Measurements from ENCODE around the gene PARVB.
"Not testable (repeated sequence)": the region's sequence is repeated elsewhere in the genome, so short reads cannot be mapped to it uniquely, and the experiment has no call there.

The PARVB gene

GRCh38 chr22:44091021-44091721 is 67.1 kb downstream of the PARVB start:
- no peak for DNase-seq

GRCh38 chr22:44091751-44092150 is 67.6 kb downstream of the PARVB start:
- no peak for DNase-seq

DNA sequence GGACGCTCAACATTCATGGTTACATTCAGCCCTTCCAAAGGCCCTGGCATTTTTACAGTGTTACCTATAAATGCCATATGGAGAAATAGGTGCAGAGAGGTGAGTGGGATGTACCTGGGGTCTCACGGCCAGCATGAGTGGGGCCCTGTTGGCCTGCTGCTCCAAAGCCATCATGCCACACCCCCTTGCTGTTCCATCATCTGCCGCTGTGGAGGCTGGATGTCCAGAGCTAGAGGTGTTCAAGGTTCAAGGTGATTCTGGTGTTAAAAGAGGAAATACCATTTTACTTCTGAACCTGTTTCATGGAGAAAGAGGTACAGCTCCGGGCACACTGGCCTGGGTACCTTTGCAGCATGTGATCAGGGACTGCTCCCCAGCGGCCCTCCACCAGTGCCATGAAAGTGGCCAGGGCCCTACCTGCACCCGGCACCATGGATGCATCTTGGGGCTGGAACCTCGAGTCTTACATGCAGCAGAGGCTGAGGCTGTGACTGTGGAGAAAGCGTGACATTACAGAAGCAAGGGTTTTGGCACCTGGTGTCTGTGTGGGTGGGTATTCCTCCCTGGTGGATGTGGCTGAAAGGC is 68.6 kb downstream of the PARVB start:
- DNase-seq: no peak

- DNase-seq: no peak
These were observed 69.7 kb downstream of the PARVB start for GRCh38 chr22:44093791-44094190.

DNA sequence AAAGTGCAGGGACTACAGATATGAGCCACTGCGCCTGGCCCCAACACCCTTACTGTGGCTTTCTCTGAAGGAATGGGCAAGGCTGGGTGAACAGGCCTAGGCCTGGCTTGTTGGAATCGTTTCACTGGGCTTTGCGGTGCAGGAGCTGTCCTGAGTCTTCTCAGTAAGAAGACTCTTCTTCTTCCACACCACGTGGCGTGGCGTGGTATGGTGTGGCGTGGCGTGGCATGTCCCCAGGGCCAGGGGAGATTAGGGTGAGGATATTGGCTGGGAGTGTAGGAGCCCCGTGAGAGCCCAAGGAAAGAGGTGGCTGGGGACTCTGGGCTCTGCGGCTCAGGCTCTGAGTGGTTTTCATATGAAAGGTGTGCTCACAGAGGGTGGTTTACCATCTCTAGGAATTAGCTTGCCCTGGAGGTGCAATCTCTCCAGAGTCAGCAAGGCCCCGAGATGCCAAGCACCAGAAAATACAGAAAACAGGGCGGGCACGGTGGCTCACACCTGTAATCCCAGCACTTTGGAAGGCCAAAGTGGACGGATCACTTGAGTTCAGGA is 70.7 kb downstream of the PARVB start:
- no peak for DNase-seq

GRCh38 chr22:44096736-44097135 is 72.6 kb downstream of the PARVB start:
- no peak for DNase-seq

DNA sequence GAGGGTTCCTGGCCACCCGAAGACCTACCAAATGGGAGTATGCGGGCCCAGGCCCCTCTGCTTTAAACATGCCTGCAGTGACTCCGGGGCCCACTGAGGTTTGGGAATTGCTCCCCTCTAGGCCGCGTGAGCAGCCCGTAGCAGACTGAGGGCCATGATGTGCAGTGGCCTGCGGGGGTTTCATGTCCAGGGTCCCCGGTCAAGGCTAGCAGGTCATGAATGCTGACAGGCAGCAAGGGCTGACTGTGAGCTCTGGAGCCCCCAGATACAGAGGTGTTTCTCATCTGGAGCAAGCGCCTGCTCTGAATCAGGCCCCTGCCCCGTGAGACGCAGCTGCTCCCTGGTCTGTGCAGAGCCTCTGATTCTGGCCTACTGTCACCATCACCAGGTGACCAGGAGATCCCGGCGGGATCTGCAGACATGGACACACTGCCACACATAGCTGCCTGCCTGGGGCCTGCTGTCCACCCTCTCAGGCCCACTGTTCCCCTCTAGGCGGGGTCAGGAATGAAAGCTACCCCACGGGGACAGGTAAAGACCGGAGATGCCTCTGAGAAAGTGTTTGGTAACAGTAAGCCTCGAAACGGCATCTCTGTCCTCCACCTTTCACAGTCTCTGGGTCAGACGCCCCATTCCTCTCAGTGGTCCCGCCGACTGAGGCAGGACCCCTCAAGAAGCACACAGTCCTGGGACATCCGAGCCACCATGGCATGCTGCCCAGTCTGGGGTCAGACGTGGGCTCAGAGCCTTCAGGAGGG is 73.3 kb downstream of the PARVB start:
- no peak for DNase-seq

DNA sequence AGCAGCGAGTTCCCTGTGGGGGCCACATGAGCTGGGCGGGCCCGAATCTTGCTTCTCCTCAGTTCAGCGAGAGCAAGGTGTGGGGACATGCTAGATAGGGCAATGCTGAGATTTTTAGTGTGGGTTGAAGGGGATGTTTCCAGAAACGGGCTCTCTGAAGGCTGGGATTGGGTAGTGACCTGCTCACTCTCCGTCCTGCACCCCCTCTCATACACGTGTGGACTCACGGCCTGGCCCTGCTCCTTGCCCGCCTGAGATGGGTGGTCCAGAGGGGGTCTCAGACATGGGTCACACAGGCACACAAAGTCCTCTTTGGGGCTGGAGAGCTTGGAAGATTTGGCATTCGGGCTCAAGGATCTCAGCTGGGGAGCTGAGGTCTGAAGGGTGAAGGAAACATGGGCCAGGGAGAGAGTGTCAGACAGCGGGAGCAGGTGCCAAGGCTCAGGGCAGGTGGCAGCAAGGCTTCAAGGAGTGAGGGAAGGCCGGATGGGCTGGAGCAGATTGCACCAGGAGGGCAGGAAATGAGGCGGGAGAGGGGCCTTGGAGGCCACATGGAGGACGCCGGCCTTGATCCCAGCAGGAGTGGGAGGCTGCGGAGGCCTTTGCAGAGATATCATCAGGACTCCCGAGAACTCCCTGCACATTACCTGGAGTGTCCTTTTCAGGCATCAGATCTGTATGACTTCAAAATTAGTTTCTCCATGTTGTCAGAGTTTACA is 74.1 kb downstream of the PARVB start:
- DNase-seq: no peak

- no peak for DNase-seq
These were observed 74.9 kb downstream of the PARVB start for GRCh38 chr22:44098966-44099530.

- no peak for DNase-seq
These were observed 75.6 kb downstream of the PARVB start for GRCh38 chr22:44099696-44100095.

- no peak for DNase-seq
These were observed 76.3 kb downstream of the PARVB start for GRCh38 chr22:44100411-44100810.

DNA sequence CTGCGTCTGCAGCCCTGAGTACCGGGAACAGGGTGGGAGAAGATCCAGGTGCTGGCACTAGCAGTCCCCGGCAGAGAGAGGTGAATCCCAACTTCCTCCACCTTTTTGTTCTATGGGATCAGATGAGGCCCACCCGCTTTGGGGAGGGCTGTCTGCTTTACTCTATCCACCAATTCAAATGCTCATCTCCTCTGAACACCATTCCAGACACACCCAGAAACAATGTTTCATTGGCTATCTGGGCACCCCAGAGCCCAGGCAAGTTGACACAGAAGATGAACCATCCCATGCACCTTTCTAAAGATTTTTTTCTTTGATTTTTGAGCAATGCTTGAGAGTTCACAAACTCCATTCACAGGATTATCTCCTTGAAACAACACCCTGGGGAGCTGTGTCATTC is 78.0 kb downstream of the PARVB start:
- no peak for DNase-seq

DNA sequence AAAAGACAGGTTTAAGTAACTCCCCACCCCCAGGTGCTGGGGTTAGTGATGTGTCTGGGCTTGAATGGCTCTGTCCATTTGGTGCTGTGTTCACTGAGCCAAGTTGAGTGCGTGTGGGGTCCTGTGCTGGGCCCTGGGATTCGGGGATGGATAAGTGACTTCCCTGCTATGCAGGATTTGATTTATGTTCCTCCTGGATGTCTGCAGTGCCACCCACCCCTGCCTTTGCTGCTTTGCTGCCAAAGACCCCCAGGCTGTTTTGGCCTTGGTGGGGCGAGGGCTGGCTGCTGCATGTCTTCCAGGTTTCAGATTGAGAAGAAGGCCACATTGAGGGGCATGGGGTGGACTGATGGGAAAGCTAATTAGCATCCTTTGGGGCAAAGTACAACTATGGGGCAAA is 78.8 kb downstream of the PARVB start:
- no peak for DNase-seq

GRCh38 chr22:44103735-44104480 is 79.8 kb downstream of the PARVB start:
- DNase-seq: no peak

DNA sequence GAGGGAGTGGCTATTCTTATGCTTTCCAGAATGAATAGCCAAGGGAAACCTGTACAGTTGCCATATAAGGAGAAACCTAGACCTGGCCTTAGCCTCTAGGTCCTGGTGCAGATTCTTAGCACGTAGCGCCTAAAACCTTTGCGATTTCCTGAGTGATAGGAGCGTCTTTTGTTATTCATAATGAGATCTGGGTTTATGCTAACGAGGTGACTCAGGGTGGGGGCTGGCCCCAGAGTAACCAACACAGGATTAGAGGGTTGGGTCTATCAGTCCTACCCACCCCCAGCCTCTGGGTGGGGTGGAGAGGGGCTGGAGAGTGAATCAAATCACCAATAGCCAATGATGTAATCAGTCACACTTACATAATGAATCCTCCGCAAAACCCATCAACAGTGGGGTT is 83.2 kb downstream of the PARVB start:
- no peak for DNase-seq

GRCh38 chr22:44108076-44108475 is 84.0 kb downstream of the PARVB start:
- no peak for DNase-seq

GRCh38 chr22:44108806-44109385 is 84.8 kb downstream of the PARVB start:
- DNase-seq: no peak

DNA sequence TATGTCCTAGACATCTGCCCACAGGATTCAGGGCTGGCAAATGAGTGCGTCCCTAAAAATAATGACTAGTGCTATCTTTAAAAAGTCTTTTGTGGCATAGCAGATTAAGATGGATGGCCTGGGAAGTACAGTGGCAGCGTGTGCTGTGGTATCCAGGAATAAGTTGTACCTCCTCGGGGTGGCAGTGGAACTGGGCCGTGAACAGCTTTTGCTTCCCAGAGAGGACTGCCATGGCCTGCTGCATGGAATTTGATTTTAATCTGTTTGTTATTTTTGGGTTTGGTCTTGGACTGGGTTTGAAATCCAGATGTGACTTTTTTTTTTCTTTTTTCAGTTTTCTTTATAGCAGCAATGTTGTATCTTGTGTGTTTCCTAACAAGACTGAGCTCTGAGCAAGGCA is 85.3 kb downstream of the PARVB start:
- no peak for DNase-seq

DNA sequence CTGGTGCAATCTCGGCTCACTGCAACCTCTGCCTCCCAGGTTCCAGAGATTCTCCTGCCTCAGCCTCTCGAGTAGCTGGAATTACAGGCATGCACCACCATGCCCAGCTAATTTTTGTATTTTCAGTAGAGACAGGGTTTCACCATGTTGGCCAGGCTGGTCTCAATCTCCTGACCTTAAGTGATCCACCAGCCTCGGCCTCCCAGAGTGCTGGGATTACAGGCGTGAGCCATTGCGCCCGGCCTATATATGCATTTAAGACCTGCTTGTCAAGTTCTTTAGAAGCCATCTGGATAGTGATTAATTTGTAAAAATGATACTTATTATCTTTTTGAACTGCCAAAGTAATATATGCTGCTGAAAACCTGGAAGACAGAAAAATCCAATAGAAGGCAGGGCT is 86.6 kb downstream of the PARVB start:
- not testable (repeated sequence) for DNase-seq

GRCh38 chr22:44111562-44112155 is 87.6 kb downstream of the PARVB start:
- DNase-seq: no peak

- DNase-seq: no peak
These were observed 88.1 kb downstream of the PARVB start for GRCh38 chr22:44112191-44112590.

Measured in T1000 (cell line).